Midbrain (tissue), 1 donor: ENCODE results near the gene ZGRF1.
"Not testable (repeated sequence)": the region's sequence is repeated elsewhere in the genome, so short reads cannot be mapped to it uniquely, and the experiment has no call there.

Experiments
- DNase-seq: peaks from one replicate; lab custom pipeline; 2025; lab: John Stamatoyannopoulos, UW

ZGRF1 gene

GRCh38 chr4:112515198-112516065 lies 121.3 kb downstream of the ZGRF1 start:
- no peak for DNase-seq

- no peak for DNase-seq
These were observed 122.0 kb downstream of the ZGRF1 start for GRCh38 chr4:112514647-112515197.

GRCh38 chr4:112513971-112514646 lies 122.6 kb downstream of the ZGRF1 start:
- no peak for DNase-seq

- no peak for DNase-seq
These were observed 124.9 kb downstream of the ZGRF1 start for GRCh38 chr4:112511803-112512118.

GRCh38 chr4:112511093-112511802 lies 125.5 kb downstream of the ZGRF1 start:
- DNase-seq = no peak

GRCh38 chr4:112510291-112511092 lies 126.2 kb downstream of the ZGRF1 start:
- no peak for DNase-seq

- no peak for DNase-seq
These were observed 127.2 kb downstream of the ZGRF1 start for GRCh38 chr4:112509243-112510141.

GRCh38 chr4:112508356-112508755 lies 128.4 kb downstream of the ZGRF1 start:
- no peak for DNase-seq

GRCh38 chr4:112504807-112505206 lies 131.9 kb downstream of the ZGRF1 start:
- DNase-seq = no peak

GRCh38 chr4:112502871-112503270 lies 133.8 kb downstream of the ZGRF1 start:
- DNase-seq = no peak

- no peak for DNase-seq
These were observed 144.4 kb downstream of the ZGRF1 start for GRCh38 chr4:112492321-112492720.

- not testable (repeated sequence) for DNase-seq
These were observed 145.9 kb downstream of the ZGRF1 start for GRCh38 chr4:112490808-112491207.
